ENCODE data around the gene PPIL6.

The PPIL6 gene

GRCh38 chr6:109452181-109452580 is 11.8 kb upstream of the PPIL6 start:
- DNase-seq (ENCODE audit: low spot score), result no peak
- TF ChIP-seq CTCF (IDR thresholded peaks at IDR 0.05; ENCODE audit: extremely low read depth, missing control alignments), result no peak

GRCh38 chr6:109451376-109451775 is 10.9 kb upstream of the PPIL6 start:
- no peak for DNase-seq (ENCODE audit: low spot score)
- TF ChIP-seq CTCF (IDR thresholded peaks at IDR 0.05; ENCODE audit: extremely low read depth, missing control alignments), result no peak

GRCh38 chr6:109450801-109451200 is 10.4 kb upstream of the PPIL6 start:
- TF ChIP-seq CTCF (IDR thresholded peaks at IDR 0.05; ENCODE audit: extremely low read depth, missing control alignments), result no peak
- no peak for DNase-seq (ENCODE audit: low spot score)

- DNase-seq (ENCODE audit: low spot score), result no peak
- TF ChIP-seq CTCF (IDR thresholded peaks at IDR 0.05; ENCODE audit: extremely low read depth, missing control alignments), result no peak
Measured at GRCh38 chr6:109449795-109450673, 9.6 kb upstream of the PPIL6 start.

GRCh38 chr6:109449064-109449794 is 8.8 kb upstream of the PPIL6 start:
- TF ChIP-seq CTCF (IDR thresholded peaks at IDR 0.05; ENCODE audit: extremely low read depth, missing control alignments), result no peak
- DNase-seq (ENCODE audit: low spot score), result no peak

GRCh38 chr6:109448615-109449014 is 8.2 kb upstream of the PPIL6 start:
- DNase-seq (ENCODE audit: low spot score), result no peak
- TF ChIP-seq CTCF (IDR thresholded peaks at IDR 0.05; ENCODE audit: extremely low read depth, missing control alignments), result no peak

- DNase-seq (ENCODE audit: low spot score), result no peak
- no peak for TF ChIP-seq CTCF (IDR thresholded peaks at IDR 0.05; ENCODE audit: extremely low read depth, missing control alignments)
Measured at GRCh38 chr6:109447878-109448555, 7.6 kb upstream of the PPIL6 start.

Measured in GM20000 (cell line).